ENCODE results near the gene RNF13. TPM values are rescaled to one million over a fixed set of nuclear protein-coding genes. Genes with fewer than 3 reads are reported as not detected.

Gene RNF13
- total RNA-seq, 1 experiment from 2014 or later, result 36.5 TPM

DNA sequence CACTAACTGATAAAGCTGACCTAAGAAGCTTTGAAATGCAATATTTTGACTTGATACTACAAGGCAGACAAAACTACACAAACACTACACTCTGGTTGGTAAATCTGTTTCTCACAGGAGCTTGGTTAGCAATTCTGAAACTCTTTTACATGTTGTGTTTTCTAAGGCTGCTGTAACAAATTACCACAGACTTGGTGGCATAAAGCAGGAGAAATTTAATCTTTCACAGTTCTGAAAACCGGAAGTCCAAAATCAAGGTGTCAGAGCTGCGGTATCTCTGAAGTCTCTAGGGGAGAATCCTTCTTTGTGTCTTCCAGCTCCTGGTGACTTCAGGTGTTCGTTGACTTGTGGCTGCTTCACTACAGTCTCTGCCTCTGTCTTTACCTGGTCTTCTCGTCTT lies 170.6 kb downstream of the RNF13 start:
- no peaks in the 10 kb centered on the region for H3K9me3 Mint-ChIP-seq (ENCODE audit: unreplicated experiment)
- H3K36me3 Mint-ChIP-seq (ENCODE audit: insufficient read depth, unreplicated experiment), result no peaks in the 10 kb centered on the region
- H3K4me1 Mint-ChIP-seq (ENCODE audit: insufficient read depth, unreplicated experiment), result no peaks in the 10 kb centered on the region
- intact Hi-C loops (cut with micrococcal nuclease), result no loop called here
- TF ChIP-seq, protein P1, sequence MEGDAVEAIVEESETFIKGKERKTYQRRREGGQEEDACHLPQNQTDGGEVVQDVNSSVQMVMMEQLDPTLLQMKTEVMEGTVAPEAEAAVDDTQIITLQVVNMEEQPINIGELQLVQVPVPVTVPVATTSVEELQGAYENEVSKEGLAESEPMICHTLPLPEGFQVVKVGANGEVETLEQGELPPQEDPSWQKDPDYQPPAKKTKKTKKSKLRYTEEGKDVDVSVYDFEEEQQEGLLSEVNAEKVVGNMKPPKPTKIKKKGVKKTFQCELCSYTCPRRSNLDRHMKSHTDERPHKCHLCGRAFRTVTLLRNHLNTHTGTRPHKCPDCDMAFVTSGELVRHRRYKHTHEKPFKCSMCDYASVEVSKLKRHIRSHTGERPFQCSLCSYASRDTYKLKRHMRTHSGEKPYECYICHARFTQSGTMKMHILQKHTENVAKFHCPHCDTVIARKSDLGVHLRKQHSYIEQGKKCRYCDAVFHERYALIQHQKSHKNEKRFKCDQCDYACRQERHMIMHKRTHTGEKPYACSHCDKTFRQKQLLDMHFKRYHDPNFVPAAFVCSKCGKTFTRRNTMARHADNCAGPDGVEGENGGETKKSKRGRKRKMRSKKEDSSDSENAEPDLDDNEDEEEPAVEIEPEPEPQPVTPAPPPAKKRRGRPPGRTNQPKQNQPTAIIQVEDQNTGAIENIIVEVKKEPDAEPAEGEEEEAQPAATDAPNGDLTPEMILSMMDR (IDR thresholded peaks at IDR 0.05; ENCODE audit: unreplicated experiment), result no peak
- no peaks in the 10 kb centered on the region for H3K27me3 Mint-ChIP-seq (ENCODE audit: insufficient read depth, unreplicated experiment)
- POLR2A ChIA-PET, result no interaction called here
- no peak overlapping the region for H3K27ac Mint-ChIP-seq (ENCODE audit: low read depth, unreplicated experiment)
- no TSS peak for BruUV-seq (replicated peaks)
- CTCF ChIA-PET, result interaction anchor here (1.5 kb wide), 1 partner anchor 201 kb away, joined by 4 read pairs; no protein-coding TSS in a partner anchor
- no peak for DNase-seq (ENCODE audit: unreplicated experiment)
- no peak overlapping the region for H3K4me3 Mint-ChIP-seq (ENCODE audit: unreplicated experiment)

DNA sequence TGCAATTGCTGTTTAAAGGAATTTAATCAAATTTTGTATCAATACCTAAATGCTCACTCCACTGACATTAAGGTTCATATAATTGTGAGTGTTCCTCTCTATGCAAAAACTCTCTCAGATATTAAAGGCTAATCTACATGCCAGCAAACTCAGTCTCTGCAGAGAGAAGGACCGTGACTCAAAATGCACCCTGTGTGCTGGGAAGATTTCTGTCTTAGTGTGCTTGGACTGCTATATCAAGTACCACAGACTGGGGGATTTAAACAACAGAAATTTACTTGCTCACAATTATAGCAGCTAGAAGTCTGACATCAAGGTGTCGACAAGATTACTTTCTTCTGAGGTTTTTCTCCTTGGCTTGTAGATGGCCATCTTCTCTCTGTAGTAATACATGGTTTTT lies 176.3 kb downstream of the RNF13 start:
- TF ChIP-seq, protein P1 (IDR thresholded peaks at IDR 0.05; ENCODE audit: unreplicated experiment), result no peak
- H3K4me3 Mint-ChIP-seq (ENCODE audit: unreplicated experiment), result no peak overlapping the region
- H3K9me3 Mint-ChIP-seq (ENCODE audit: unreplicated experiment), result no peaks in the 10 kb centered on the region
- POLR2A ChIA-PET, result no interaction called here
- no peak overlapping the region for H3K27ac Mint-ChIP-seq (ENCODE audit: low read depth, unreplicated experiment)
- no peak for DNase-seq (ENCODE audit: unreplicated experiment)
- intact Hi-C loops (cut with micrococcal nuclease), result no loop called here
- no TSS peak for BruUV-seq (replicated peaks)
- H3K4me1 Mint-ChIP-seq (ENCODE audit: insufficient read depth, unreplicated experiment), result no peaks in the 10 kb centered on the region
- H3K27me3 Mint-ChIP-seq (ENCODE audit: insufficient read depth, unreplicated experiment), result no peaks in the 10 kb centered on the region
- H3K36me3 Mint-ChIP-seq (ENCODE audit: insufficient read depth, unreplicated experiment), result no peaks in the 10 kb centered on the region
- CTCF ChIA-PET, result interaction anchor here (0.5 to 0.7 kb wide), 3 partner anchors 15 to 317 kb away, joined by 3 read pairs; no protein-coding TSS in a partner anchor

DNA sequence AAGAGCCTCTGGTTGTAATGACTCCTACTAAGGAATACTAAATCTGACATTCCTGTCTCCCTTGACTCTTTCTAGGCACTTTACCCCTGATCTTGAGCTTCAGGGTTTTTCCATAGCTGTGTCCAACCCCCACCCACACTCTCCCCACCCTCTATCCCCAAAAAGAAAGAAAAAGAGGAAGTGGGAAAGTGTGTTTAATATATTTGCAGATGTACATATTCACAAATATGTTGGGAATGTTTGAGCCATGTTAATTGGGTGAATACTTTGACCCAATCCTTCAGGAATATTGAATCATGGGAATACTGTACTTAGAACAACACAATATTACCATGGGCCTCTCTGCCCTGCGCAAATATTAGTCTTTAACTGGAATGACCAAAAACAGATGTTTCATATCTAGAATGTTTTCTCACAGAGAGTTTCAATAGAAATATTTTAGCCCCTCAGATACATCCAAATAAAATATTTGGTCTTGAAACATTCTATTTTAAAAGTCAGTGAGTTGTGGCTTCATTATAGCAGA lies 177.5 kb downstream of the RNF13 start:
- Mint-ChIP-seq H3K27ac (ENCODE audit: low read depth, unreplicated experiment) (no peak overlapping the region), H3K27me3 (ENCODE audit: insufficient read depth, unreplicated experiment) (no peaks in the 10 kb centered on the region)
- POLR2A ChIA-PET, result no interaction called here

DNA sequence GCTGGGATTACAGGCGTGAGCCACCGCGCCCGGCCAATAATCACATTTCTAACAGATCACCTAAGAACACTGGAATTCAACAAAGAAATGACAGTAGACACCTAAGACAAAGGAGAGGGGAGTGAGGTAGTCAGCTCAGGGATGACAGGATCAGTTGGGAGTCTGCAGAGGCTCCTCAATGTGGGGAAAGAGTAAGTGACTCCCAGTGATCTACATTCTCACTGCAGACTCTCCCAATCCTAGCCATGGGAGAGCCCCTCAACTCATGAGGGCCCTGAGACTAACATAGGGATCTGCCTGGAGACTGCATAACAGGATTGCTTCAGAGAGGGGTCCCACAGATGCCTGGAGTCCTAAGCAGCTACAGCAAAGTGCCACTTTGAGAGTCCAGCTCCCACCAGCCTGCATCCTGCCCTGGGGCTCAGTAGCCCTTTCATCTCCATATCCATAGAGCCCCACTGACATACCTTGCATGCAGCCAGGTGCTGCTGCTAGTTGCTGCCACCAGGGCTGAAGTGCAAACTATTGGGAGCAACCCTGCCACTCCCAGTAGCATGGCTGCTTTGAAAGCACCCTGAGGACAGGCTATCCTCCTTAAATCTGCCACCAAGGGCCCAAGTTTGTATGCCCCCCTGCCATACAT lies 179.5 kb downstream of the RNF13 start:
- TF ChIP-seq, protein P1 (IDR thresholded peaks at IDR 0.05; ENCODE audit: unreplicated experiment), result no peak
- ChIA-PET CTCF (interaction anchor here (0.6 kb wide), 2 partner anchors 80 to 1240 kb away, joined by 3 read pairs; no protein-coding TSS in a partner anchor), POLR2A (no interaction called here)
- no peak overlapping the region for H3K4me3 Mint-ChIP-seq (ENCODE audit: unreplicated experiment)
- DNase-seq (ENCODE audit: unreplicated experiment), result no peak
- no peak overlapping the region for H3K27ac Mint-ChIP-seq (ENCODE audit: low read depth, unreplicated experiment)
- no TSS peak for BruUV-seq (replicated peaks)
- intact Hi-C loops (cut with micrococcal nuclease), result no loop called here
- no peaks in the 10 kb centered on the region for H3K4me1 Mint-ChIP-seq (ENCODE audit: insufficient read depth, unreplicated experiment)
- no peaks in the 10 kb centered on the region for H3K36me3 Mint-ChIP-seq (ENCODE audit: insufficient read depth, unreplicated experiment)
- H3K27me3 Mint-ChIP-seq (ENCODE audit: insufficient read depth, unreplicated experiment), result no peaks in the 10 kb centered on the region
- H3K9me3 Mint-ChIP-seq (ENCODE audit: unreplicated experiment), result peaks cover 16% of the 10 kb centered on the region

More for the DNA sequence above, 177.5 kb downstream of the RNF13 start:
- no TSS peak for BruUV-seq (replicated peaks)
- CTCF ChIA-PET, result interaction anchor here (0.6 kb wide), 1 partner anchor 171 kb away, joined by 4 read pairs; no protein-coding TSS in a partner anchor
- peaks cover 10% of the 10 kb centered on the region for H3K9me3 Mint-ChIP-seq (ENCODE audit: unreplicated experiment)
- H3K4me3 Mint-ChIP-seq (ENCODE audit: unreplicated experiment), result no peak overlapping the region
- TF ChIP-seq, protein P1 (IDR thresholded peaks at IDR 0.05; ENCODE audit: unreplicated experiment), result no peak
- no peaks in the 10 kb centered on the region for H3K36me3 Mint-ChIP-seq (ENCODE audit: insufficient read depth, unreplicated experiment)
- no peak for DNase-seq (ENCODE audit: unreplicated experiment)
- intact Hi-C loops (cut with micrococcal nuclease), result no loop called here
- H3K4me1 Mint-ChIP-seq (ENCODE audit: insufficient read depth, unreplicated experiment), result no peaks in the 10 kb centered on the region

Data from MCF 10A (cell line).